B cell (primary cell): ENCODE measurements around the gene DDX23. TPM values are rescaled to one million over a fixed set of nuclear protein-coding genes. Genes with fewer than 3 reads are reported as not detected.

Experiments
- ATAC-seq: fragments of 200-7000 bp; cut with Tn5 transposase; one replicate; pipeline ENCODE4 v1.10.0; 2021; ENCODE audit warnings: low read depth, mild to moderate bottlenecking, moderate number of reproducible peaks, moderate library complexity
- CTCF ChIA-PET: fragments of 350-600 bp; sonication (Branson Sonifier 250); formaldehyde crosslinking; loops from one replicate; lab custom pipeline; 2021; ENCODE audit warnings: antibody characterized with exemption, inconsistent platforms; lab: Charles Lee
- POLR2A ChIA-PET: fragments of 350-600 bp; sonication (Branson Sonifier 250); formaldehyde crosslinking; loops from one replicate; lab custom pipeline; 2021; ENCODE audit warnings: antibody characterized with exemption; lab: Charles Lee
- DNase-seq: peaks from one replicate; pipeline ENCODE4 v3.0.0; 2013
- H2AFZ ChIP-seq: 2 replicates; pipeline ENCODE4 v1.6.1; 2012; ENCODE audit warnings: mild to moderate bottlenecking, low read depth, low read length; ENCODE audit not compliant: insufficient read depth, poor library complexity, severe bottlenecking
- H3K27ac ChIP-seq, 2 donors: 1 replicate in 1 of 2; 2 replicates in 1 of 2; pipeline ENCODE4 v1.5.1; 2012 to 2013; ENCODE audit warnings: low read length in 2 of 2, mild to moderate bottlenecking in 2 of 2, moderate library complexity in 1 of 2
- H3K27me3 ChIP-seq, 4 experiments: fragments of 200-600 bp in 1 of 4; sonication (generic) in 1 of 4; replicated peaks in 1 of 4; 1 replicate in 2 of 4; 2 replicates in 2 of 4; pipeline versions ENCODE4 v1.6.1 to v1.7.0; 2013 to 2016; ENCODE audit warnings: low read length in 3 of 4, mild to moderate bottlenecking in 2 of 4, mixed read lengths in 1 of 4, moderate library complexity in 1 of 4; ENCODE audit not compliant: insufficient read depth in 4 of 4, control insufficient read depth in 3 of 4; ENCODE audit errors: control extremely low read depth in 1 of 4
- H3K36me3 ChIP-seq, 2 experiments: replicated peaks in 1 of 2; 1 replicate in 1 of 2; 2 replicates in 1 of 2; pipeline versions ENCODE4 v1.6.1 to v1.7.1; 2013; ENCODE audit warnings: low read length in 1 of 2; ENCODE audit not compliant: insufficient read depth in 2 of 2, control insufficient read depth in 1 of 2; ENCODE audit errors: control extremely low read depth in 1 of 2, extremely low read depth in 1 of 2
- H3K4me1 ChIP-seq, 2 donors: fragments of 200-600 bp in 1 of 2; sonication (generic) in 1 of 2; 1 replicate in 1 of 2; 2 replicates in 1 of 2; pipeline versions ENCODE4 v1.5.1 to v1.6.1; 2013 to 2017; ENCODE audit warnings: low read length in 2 of 2; ENCODE audit not compliant: control insufficient read depth in 2 of 2, insufficient read depth in 2 of 2
- H3K4me2 ChIP-seq: replicated peaks from 2 replicates; pipeline ENCODE3; 2012; ENCODE audit warnings: mild to moderate bottlenecking, low read depth, low read length; ENCODE audit not compliant: poor library complexity, severe bottlenecking
- H3K4me3 ChIP-seq, 5 experiments: fragments of 200-600 bp in 1 of 5; sonication (generic) in 1 of 5; 1 replicate in 3 of 5; 2 replicates in 2 of 5; pipeline versions ENCODE4 v1.5.1 to v1.7.0; 2011 to 2016; ENCODE audit warnings: low read length in 4 of 5, mild to moderate bottlenecking in 4 of 5, low read depth in 2 of 5, control low read depth in 1 of 5, moderate library complexity in 1 of 5; ENCODE audit not compliant: insufficient read depth in 1 of 5; ENCODE audit errors: control extremely low read depth in 1 of 5, extremely low read depth in 1 of 5
- H3K79me2 ChIP-seq: fragments of 200-600 bp; sonication (generic); one replicate; pipeline ENCODE4 v1.6.0; 2016; ENCODE audit warnings: low read length; ENCODE audit not compliant: control insufficient read depth, insufficient read depth
- H3K9ac ChIP-seq: fragments of 200-600 bp; sonication (generic); 2 replicates; pipeline ENCODE4 v1.6.1; 2017; ENCODE audit warnings: mild to moderate bottlenecking, low read length, moderate library complexity
- H3K9me3 ChIP-seq, 3 donors: one replicate each; pipeline versions ENCODE4 v1.6.1 to v1.7.1; 2013; ENCODE audit warnings: low read length in 2 of 3; ENCODE audit not compliant: control insufficient read depth in 2 of 3, insufficient read depth in 1 of 3; ENCODE audit errors: control extremely low read depth in 1 of 3
- H4K20me1 ChIP-seq: 2 replicates; pipeline ENCODE4 v1.6.0; 2012; ENCODE audit warnings: mild to moderate bottlenecking, low read length; ENCODE audit not compliant: insufficient read depth, control insufficient read depth, poor library complexity, severe bottlenecking
- H3K27ac Mint-ChIP-seq: one replicate; pipeline ENCODE4 v1.8.0; 2021; ENCODE audit warnings: mixed read lengths
- H3K27me3 Mint-ChIP-seq: one replicate; pipeline ENCODE4 v1.8.0; 2021; ENCODE audit warnings: mixed read lengths
- H3K4me1 Mint-ChIP-seq: one replicate; pipeline ENCODE4 v1.8.0; 2021; ENCODE audit warnings: mixed read lengths
- H3K4me3 Mint-ChIP-seq: one replicate; pipeline ENCODE4 v1.8.0; 2021; ENCODE audit warnings: mixed read lengths
- H3K9me3 Mint-ChIP-seq: one replicate; pipeline ENCODE4 v1.8.0; 2022; ENCODE audit warnings: mixed read lengths; ENCODE audit not compliant: insufficient read depth
- CTCF ChIP-seq: fragments of 200-600 bp; IDR thresholded peaks from one replicate; pipeline ENCODE4 v1.8.0; 2022; ENCODE audit warnings: antibody characterized with exemption, mild to moderate bottlenecking
- EZH2 ChIP-seq: IDR thresholded peaks from 2 replicates; pipeline ENCODE4 v1.6.1; 2012; ENCODE audit warnings: borderline replicate concordance, low read depth, mild to moderate bottlenecking, moderate library complexity, low read length; ENCODE audit not compliant: insufficient read depth, poor library complexity, severe bottlenecking
- WGBS: methylation state at CpG from one replicate; pipeline ENCODE4 v1.1.5; 2013; ENCODE audit warnings: missing lambda C conversion rate; ENCODE audit not compliant: insufficient coverage; 5-methylcytosine and 5-hydroxymethylcytosine counted together
- intact Hi-C: fragments of 100-400 bp; cut with micrococcal nuclease; formaldehyde crosslinking; loops from one replicate; pipeline ENCODE4 v1.10.0; 2022
- polyA plus RNA-seq: library from polyadenylated mRNA; depleted of rRNA; stranded (reverse); fragments of >200 nt; gene quantifications from 2 replicates; pipeline ENCODE4 v1.2.3, GENCODE V29; 2012
- total RNA-seq, 2 donors: library from RNA; stranded (reverse); fragments of 120-200 nt in 1 of 2; gene quantifications; 1 replicate in 1 of 2; 2 replicates in 1 of 2; pipeline versions ENCODE4 v1.2.3 to v1.2.4, GENCODE V29; 2013 to 2022

The DDX23 gene
- total and polyA plus RNA-seq, 2 donors (not counting 1 experiment from before 2014, with no cell fraction given) = 76.1 to 135 TPM

GRCh38 chr12:48865281-48866051 is 13.5 kb upstream of the DDX23 start, which contains the start of gene RND1:
Gene RND1, minus strand, starts transcription at chr12:48865870. Its CDS starts 103 bp downstream, at chr12:48865767.
- Histone ChIP-seq H4K20me1 (no peaks in the 10 kb centered on the region), H3K4me2 (peak within 1 kb of the TSS; percentile 84), H3K4me3 (peak within 1 kb of the TSS; percentile 39 to 73 (median 70)), H3K27ac (peak within 1 kb of the TSS; percentile 48 to 63), H2AFZ (peak within 1 kb of the TSS; percentile 83), H3K79me2 (peaks cover 2% of the 10 kb centered on the region), H3K4me1 (peaks cover 21 to 24% of the 10 kb centered on the region in 2 donors), H3K9ac (peak within 1 kb of the TSS; percentile 73), H3K27me3 (peaks cover 0 to 9% (median 1%) of the 10 kb centered on the region in 4 experiments), H3K36me3 (no peaks in the 10 kb centered on the region), H3K9me3 (no peaks in the 10 kb centered on the region)
- H3K4me3 Mint-ChIP-seq = peak within 1 kb of the TSS; percentile 93
- peak within 1 kb of the TSS; percentile 74 for H3K27ac Mint-ChIP-seq
- ChIA-PET POLR2A (interaction anchor here (0.5 to 2.5 kb wide), 7 partner anchors 11 to 876 kb away, joined by 3 to 37 read pairs (median 4); partner anchors contain the start of genes DDX23 and TMBIM6), CTCF (interaction anchor here (1.0 to 9.3 kb wide), 9 partner anchors 9 to 132 kb away, joined by 3 to 82 read pairs (median 4); partner anchors contain the start of genes ARF3 and DDX23)
- ATAC-seq (peak; percentile 91), DNase-seq (peak; percentile 93)
- WGBS = under 1% methylated on average over 30 of the region's 32 CpGs
- H3K4me1 Mint-ChIP-seq = peaks cover 28% of the 10 kb centered on the region
- no peaks in the 10 kb centered on the region for H3K9me3 Mint-ChIP-seq
- intact Hi-C loops = loop anchor here (1.0 to 5.0 kb wide), 2 partner anchors 12 to 757 kb away; partner anchors contain the start of gene PRPF40B
- no peaks in the 10 kb centered on the region for H3K27me3 Mint-ChIP-seq
- TF ChIP-seq EZH2 (no peak), CTCF (no peak)
